Neural cell (in vitro differentiated cells): Measurements from ENCODE around the gene XIRP2. TPM values are rescaled to one million over a fixed set of nuclear protein-coding genes. Genes with fewer than 3 reads are reported as not detected.

Source experiments
- H2AFZ ChIP-seq: fragments of 200-600, 300-800 bp; sonication (generic), shearing (Covaris generic); 2 replicates; pipeline ENCODE4 v1.6.0; 2014; ENCODE audit warnings: low read depth, mild to moderate bottlenecking, antibody characterized with exemption, low read length, moderate library complexity
- H3F3A ChIP-seq: fragments of 200-600 bp; shearing (Covaris generic); 2 replicates; pipeline ENCODE4 v1.6.1; 2016; ENCODE audit warnings: mild to moderate bottlenecking, moderate library complexity, mixed read lengths, antibody characterized with exemption, low read length; ENCODE audit not compliant: insufficient read depth, poor library complexity, severe bottlenecking
- H3K27ac ChIP-seq: fragments of 200-600, 300-800 bp; sonication (generic), shearing (Covaris generic); 2 replicates; pipeline ENCODE4 v1.5.1; 2014; ENCODE audit warnings: mild to moderate bottlenecking, low read length, moderate library complexity
- H3K27me3 ChIP-seq: fragments of 300-800, 200-600 bp; sonication (generic), shearing (Covaris generic); 2 replicates; pipeline ENCODE4 v1.6.0; 2014; ENCODE audit warnings: mild to moderate bottlenecking, low read depth, low read length, moderate library complexity; ENCODE audit not compliant: insufficient read depth
- H3K36me3 ChIP-seq: fragments of 300-800, 200-600 bp; sonication (generic), shearing (Covaris generic); 2 replicates; pipeline ENCODE4 v1.5.1; 2014; ENCODE audit warnings: mild to moderate bottlenecking, antibody characterized with exemption, low read length, moderate library complexity; ENCODE audit not compliant: insufficient read depth
- H3K4me2 ChIP-seq: fragments of 300-800, 200-600 bp; sonication (generic), shearing (Covaris generic); 2 replicates; pipeline ENCODE4 v1.6.0; 2014; ENCODE audit warnings: mild to moderate bottlenecking, low read length
- H3K4me3 ChIP-seq: fragments of 300-800, 200-600 bp; sonication (generic), shearing (Covaris generic); 2 replicates; pipeline ENCODE4 v1.5.1; 2014; ENCODE audit warnings: mild to moderate bottlenecking, low read length, moderate library complexity
- H3K79me2 ChIP-seq: fragments of 200-600 bp; shearing (Covaris generic); replicated peaks from 2 replicates; pipeline ENCODE4 v1.6.0; 2014; ENCODE audit warnings: mild to moderate bottlenecking, low read length, moderate library complexity; ENCODE audit not compliant: insufficient read depth
- H3K9ac ChIP-seq: fragments of 300-800, 200-600 bp; sonication (generic), shearing (Covaris generic); 2 replicates; pipeline ENCODE4 v1.6.1; 2016; ENCODE audit warnings: mild to moderate bottlenecking, low read length, mixed read lengths
- H3K9me2 ChIP-seq: fragments of 200-600 bp; shearing (Covaris generic); 2 replicates; pipeline ENCODE4 v1.6.1; 2016; ENCODE audit warnings: mild to moderate bottlenecking, low read length, mixed read lengths; ENCODE audit not compliant: insufficient read depth
- H3K9me3 ChIP-seq: fragments of 200-600, 300-800 bp; sonication (generic), shearing (Covaris generic); 2 replicates; pipeline ENCODE4 v1.6.1; 2016; ENCODE audit warnings: mild to moderate bottlenecking, mixed run types, low read length, moderate library complexity, mixed read lengths
- H4K20me1 ChIP-seq: fragments of 200-600 bp; shearing (Covaris generic); 2 replicates; pipeline ENCODE4 v1.6.1; 2016; ENCODE audit warnings: mild to moderate bottlenecking, mixed run types; ENCODE audit not compliant: insufficient read depth
- CTCF ChIP-seq: fragments of 450-650 bp; IDR thresholded peaks from 2 replicates; pipeline ENCODE4 v1.5.1; 2014; ENCODE audit warnings: antibody characterized with exemption, mild to moderate bottlenecking, moderate library complexity; ENCODE audit not compliant: poor library complexity, severe bottlenecking
- EP300 ChIP-seq: fragments of 450-650 bp; conservative IDR thresholded peaks from 2 replicates; pipeline ENCODE4 v1.6.1; 2014; ENCODE audit warnings: antibody characterized with exemption, mild to moderate bottlenecking, moderate library complexity; ENCODE audit not compliant: poor library complexity, severe bottlenecking
- EZH2 ChIP-seq: fragments of 200-600, 300-800 bp; shearing (Covaris generic), sonication (generic); IDR thresholded peaks from 2 replicates; pipeline ENCODE4 v1.6.1; 2014; ENCODE audit warnings: antibody characterized with exemption, low read length, borderline replicate concordance, mild to moderate bottlenecking; ENCODE audit not compliant: insufficient read depth, poor library complexity, severe bottlenecking
- MXI1 ChIP-seq: fragments of 450-650 bp; conservative IDR thresholded peaks from 2 replicates; pipeline ENCODE4 v1.6.1; 2014; ENCODE audit warnings: antibody characterized with exemption, mild to moderate bottlenecking; ENCODE audit not compliant: poor library complexity, severe bottlenecking
- POLR2AphosphoS5 ChIP-seq: IDR thresholded peaks from 2 replicates; pipeline ENCODE4 v1.6.1; 2012
- RAD21 ChIP-seq: fragments of 450-650 bp; conservative IDR thresholded peaks from 2 replicates; pipeline ENCODE4 v1.6.1; 2014; ENCODE audit warnings: antibody characterized with exemption, mild to moderate bottlenecking, moderate library complexity
- REST ChIP-seq: IDR thresholded peaks from 2 replicates; pipeline ENCODE4 v1.6.1; 2012; ENCODE audit warnings: borderline replicate concordance
- SMC3 ChIP-seq: fragments of 450-650 bp; conservative IDR thresholded peaks from 2 replicates; pipeline ENCODE4 v1.6.1; 2014; ENCODE audit warnings: antibody characterized with exemption, mild to moderate bottlenecking, moderate library complexity; ENCODE audit not compliant: poor library complexity
- TAF1 ChIP-seq: IDR thresholded peaks from 2 replicates; pipeline ENCODE4 v1.6.1; 2012; ENCODE audit warnings: low read depth
- polyA plus RNA-seq: library from polyadenylated mRNA; depleted of rRNA; stranded (reverse); fragments of >200 nt; gene quantifications from 2 replicates; pipeline ENCODE4 v1.2.3, GENCODE V29; 2014

XIRP2 gene
- polyA plus RNA-seq, 1 donor from 2014 or later: not detected

- Histone ChIP-seq H3K4me3 (no peak overlapping the region), H3K27me3 (no peaks in the 10 kb centered on the region), H3K4me2 (no peak overlapping the region), H4K20me1 (no peaks in the 10 kb centered on the region), H3K9ac (no peak overlapping the region), H3K79me2 (no peaks in the 10 kb centered on the region), H3K9me2 (no peaks in the 10 kb centered on the region), H3F3A (no peaks in the 10 kb centered on the region), H2AFZ (no peak overlapping the region), H3K36me3 (no peaks in the 10 kb centered on the region), H3K9me3 (no peaks in the 10 kb centered on the region), H3K27ac (no peak overlapping the region)
- TF ChIP-seq REST (no peak), RAD21 (no peak)
These were observed 9.4 kb downstream of the XIRP2 start for GRCh38 chr2:166897666-166898065.

- Histone ChIP-seq H2AFZ (no peak overlapping the region), H3K27me3 (no peaks in the 10 kb centered on the region), H4K20me1 (no peaks in the 10 kb centered on the region), H3K9me2 (no peaks in the 10 kb centered on the region), H3K79me2 (no peaks in the 10 kb centered on the region), H3K4me2 (no peak overlapping the region), H3K27ac (no peak overlapping the region), H3K36me3 (no peaks in the 10 kb centered on the region), H3K9me3 (no peaks in the 10 kb centered on the region), H3K9ac (no peak overlapping the region), H3K4me3 (no peak overlapping the region), H3F3A (no peaks in the 10 kb centered on the region)
- TF ChIP-seq RAD21 (no peak), MXI1 (no peak), CTCF (no peak), REST (no peak), SMC3 (no peak), TAF1 (no peak), EP300 (no peak), POLR2AphosphoS5 (no peak), EZH2 (no peak)
These were observed 11.4 kb downstream of the XIRP2 start for GRCh38 chr2:166899676-166900075.
